ENCODE data around the gene JSRP1. TPM values are rescaled to one million over a fixed set of nuclear protein-coding genes. Genes with fewer than 3 reads are reported as not detected.

The JSRP1 gene
- total and polyA plus RNA-seq, 2 of the 8 experiments (the other 6 are each of a cell fraction or from before 2014, with no cell fraction given): 0.24 to 0.56 TPM

GRCh38 chr19:2230033-2230531, 26.1 kb downstream of the JSRP1 start:
- Histone ChIP-seq H3K9ac (replicated peaks in 1 of 4; ENCODE audit: extremely low read depth in 1 of 4, low read depth in 3 of 4, low read length in 3 of 4) (no peak overlapping the region), H2BK20ac (ENCODE audit: low read length) (no peak overlapping the region), H2BK15ac (ENCODE audit: low read length) (no peak overlapping the region), H4K5ac (ENCODE audit: insufficient read length, low read depth, low read length) (no peak overlapping the region), H3K79me1 (ENCODE audit: low read depth, low read length) (peaks cover 3% of the 10 kb centered on the region), H3K4me1 (replicated peaks in 1 of 4; ENCODE audit: control insufficient read depth in 3 of 4, insufficient read depth in 4 of 4, low read length in 3 of 4) (peaks cover 0 to 3% (median 0%) of the 10 kb centered on the region in 4 experiments; a peak in 1 of 7 replicates), H2BK5ac (ENCODE audit: low read depth, low read length) (no peak overlapping the region), H3K4me2 (ENCODE audit: insufficient read depth in 1 of 2, low read depth in 2 of 2, low read length in 2 of 2) (no peak overlapping the region), H3K23me2 (ENCODE audit: low read depth, low read length) (peaks cover 1% of the 10 kb centered on the region; the same call in 1 of the 2 replicates), H3K4ac (replicated peaks; ENCODE audit: insufficient read length, low read depth, low read length) (no peak overlapping the region), H3K27me3 (replicated peaks in 1 of 4; ENCODE audit: control insufficient read depth in 3 of 4, extremely low read depth in 1 of 4, insufficient read depth in 3 of 4, low read length in 3 of 4) (no peaks in the 10 kb centered on the region), H2BK120ac (replicated peaks; ENCODE audit: low read depth, low read length) (no peak overlapping the region), H3K18ac (ENCODE audit: extremely low read depth, low read length) (no peak overlapping the region), H2BK12ac (ENCODE audit: low read depth, low read length) (no peak overlapping the region), H4K8ac (ENCODE audit: extremely low read depth, insufficient read depth, low read length) (peak overlapping the region; percentile 68), H3K36me3 (ENCODE audit: control insufficient read depth in 2 of 4, insufficient read depth in 4 of 4, low read length in 3 of 4) (peaks cover 0 to 57% (median 22%) of the 10 kb centered on the region in 4 experiments; a peak in 6 of 8 replicates), H2AK5ac (ENCODE audit: low read depth, low read length) (no peak overlapping the region), H3K79me2 (ENCODE audit: control insufficient read depth in 1 of 2, insufficient read depth in 2 of 2, low read length in 2 of 2) (peaks cover 0 to 9% of the 10 kb centered on the region in 2 experiments; a peak in 3 of 4 replicates), H3K14ac (ENCODE audit: insufficient read length) (no peak overlapping the region), H4K91ac (replicated peaks; ENCODE audit: insufficient read length, low read length) (no peak overlapping the region), H3K27ac (ENCODE audit: low read depth, low read length) (no peak overlapping the region), H3K4me3 (ENCODE audit: extremely low read depth in 1 of 4, insufficient read depth in 2 of 4, low read depth in 3 of 4, low read length in 4 of 4) (no peak overlapping the region), H4K20me1 (replicated peaks in 1 of 2; ENCODE audit: control insufficient read depth in 1 of 2, insufficient read depth in 2 of 2, low read length in 2 of 2) (peaks cover 0 to 16% of the 10 kb centered on the region in 2 experiments), H3K23ac (ENCODE audit: insufficient read length) (no peak overlapping the region), H3K9me3 (ENCODE audit: insufficient read depth in 2 of 2, low read depth in 1 of 2, low read length in 1 of 2) (no peaks in the 10 kb centered on the region), H3K56ac (replicated peaks; ENCODE audit: insufficient read length, low read depth, low read length) (no peak overlapping the region), H2AFZ (ENCODE audit: low read length) (no peak overlapping the region)
- TF ChIP-seq NRF1 (IDR thresholded peaks at IDR 0.05; ENCODE audit: low read depth, low read length) (no peak), POLR2AphosphoS5 (IDR thresholded peaks at IDR 0.05; ENCODE audit: low read depth, low read length) (peak; percentile 47; the same call in 1 of the 2 replicates)
- CTCF ChIA-PET (ENCODE audit: partially characterized antibody): interaction anchor here (0.6 to 4.4 kb wide), 12 partner anchors 10 to 483 kb away, joined by 3 to 19 read pairs (median 4); no protein-coding TSS in a partner anchor
- FAIRE-seq (no peak), DNase-seq (ENCODE audit: low read depth in 1 of 2, low spot score in 2 of 2) (no peak)
- WGBS, 2 experiments (ENCODE audit: extremely low coverage in 1 of 2, insufficient coverage in 1 of 2, insufficient read length in 1 of 2, insufficient replicate concordance in 2 of 2, low coverage in 1 of 2, low lambda C conversion rate in 2 of 2, missing lambda C conversion rate in 1 of 2): 97% methylated on average over 43 of the region's 43 CpGs; no CpG with 5 or more reads in 1 of the 2 experiments
- POLR2A ChIA-PET (ENCODE audit: partially characterized antibody): interaction anchor here (0.8 to 6.3 kb wide), 12 partner anchors 9 to 195 kb away, joined by 3 to 61 read pairs (median 5); partner anchors contain the start of gene AMH
